ENCODE data around the gene ADAM10. TPM values are rescaled to one million over a fixed set of nuclear protein-coding genes. Genes with fewer than 3 reads are reported as not detected.

The ADAM10 gene
- total and polyA plus RNA-seq, 2 of the 4 experiments (the other 2 are of a cell fraction), result 110 to 185 TPM

- no peak overlapping the region for H2AK5ac ChIP-seq (ENCODE audit: low read depth, low read length)
- in situ Hi-C loops (cut with MboI; ENCODE audit: low sequenced_read_pairs) (no loop called here), dilution Hi-C loops (cut with HindIII; ENCODE audit: low sequenced_read_pairs, unreplicated experiment) (no loop called here), intact Hi-C loops (cut with micrococcal nuclease) (no loop called here)
- no peaks in the 10 kb centered on the region for H3K36me3 ChIP-seq (ENCODE audit: control insufficient read depth, insufficient read depth, low read length)
- H2AK9ac ChIP-seq (replicated peaks; ENCODE audit: low read depth, low read length, poor library complexity), result no peak overlapping the region
- no peak overlapping the region for H2BK15ac ChIP-seq (ENCODE audit: low read depth, low read length)
- H4K20me1 ChIP-seq (ENCODE audit: insufficient read depth, low read length), result no peaks in the 10 kb centered on the region
- ATAC-seq (ENCODE audit: low read depth), result no peak
- H4K8ac ChIP-seq (ENCODE audit: low read depth in 2 of 2, low read length in 2 of 2), result no peak overlapping the region
- H4K91ac ChIP-seq (ENCODE audit: insufficient read depth, low read depth, low read length), result no peak overlapping the region
- no peak overlapping the region for H3K56ac ChIP-seq (ENCODE audit: extremely low read depth, insufficient read depth, low read length)
- CTCF ChIA-PET, result no interaction called here
- H3K9ac ChIP-seq (ENCODE audit: low read depth, low read length), result no peak overlapping the region
- H3K23ac ChIP-seq (ENCODE audit: low read depth, low read length), result no peak overlapping the region
- H3K79me1 ChIP-seq (ENCODE audit: low read depth in 1 of 2, low read length in 2 of 2), result no peaks in the 10 kb centered on the region
- no peak overlapping the region for H2AFZ ChIP-seq (replicated peaks; ENCODE audit: low read length, poor library complexity)
- POLR2A ChIA-PET (ENCODE audit: unreplicated experiment), result no interaction called here
- no TSS peak for BruUV-seq (replicated peaks)
- H3K14ac ChIP-seq (replicated peaks; ENCODE audit: low read depth, low read length), result no peak overlapping the region
- H4K5ac ChIP-seq (ENCODE audit: low read depth, low read length), result no peak overlapping the region
- H3K18ac ChIP-seq (ENCODE audit: low read depth, low read length), result no peak overlapping the region
- no peak for DNase-seq
- TF ChIP-seq NFE2L2 (IDR thresholded peaks at IDR 0.05; ENCODE audit: low read depth, low read length) (no peak), CEBPB (IDR thresholded peaks at IDR 0.05; ENCODE audit: low read depth, low read length) (peak; percentile 46; the same call in 1 of the 2 replicates)
- no peak overlapping the region for H2BK120ac ChIP-seq (ENCODE audit: low read depth, low read length)
- no peak overlapping the region for H3K4ac ChIP-seq (ENCODE audit: low read depth, low read length)
- H3K9me1 ChIP-seq (ENCODE audit: insufficient read depth, low read length), result no peaks in the 10 kb centered on the region
- H3K27me3 ChIP-seq (ENCODE audit: control insufficient read depth, insufficient read depth, low read length), result no peaks in the 10 kb centered on the region
- no peak overlapping the region for H3K27ac ChIP-seq (ENCODE audit: insufficient read depth, low read length)
- no peak overlapping the region for H3K4me3 ChIP-seq (ENCODE audit: insufficient read depth, low read depth, low read length)
- H3K4me1 ChIP-seq (ENCODE audit: control insufficient read depth, insufficient read depth, low read length), result no peaks in the 10 kb centered on the region
- H2BK5ac ChIP-seq (ENCODE audit: low read depth, low read length, poor library complexity, severe bottlenecking), result no peak overlapping the region
- no peak overlapping the region for H3K4me2 ChIP-seq (ENCODE audit: low read depth, low read length)
- no peaks in the 10 kb centered on the region for H3K9me3 ChIP-seq (ENCODE audit: control insufficient read depth, insufficient read depth, low read length)
- no peak overlapping the region for H2BK20ac ChIP-seq (ENCODE audit: low read depth, low read length)
Observed at GRCh38 chr15:58576657-58577056, 172.8 kb downstream of the ADAM10 start.
